H9 (cell line): ENCODE results near the gene AFF2. TPM values are rescaled to one million over a fixed set of nuclear protein-coding genes. Genes with fewer than 3 reads are reported as not detected.
A peak's percentile ranks its signal among the peaks of the same experiment; 100 is the strongest.

Experiments
- DNase-seq: peaks from one replicate; pipeline ENCODE4 v3.0.0-alpha.2; 2017
- H2AFZ ChIP-seq: one replicate; pipeline ENCODE4 v1.6.1; 2013; ENCODE audit warnings: mild to moderate bottlenecking, low read length, control low read depth, moderate library complexity
- H2AK5ac ChIP-seq: 2 replicates; pipeline ENCODE4 v1.6.1; 2013; ENCODE audit warnings: low read length, control low read depth, mixed read lengths; ENCODE audit not compliant: insufficient read length
- H2BK120ac ChIP-seq: one replicate; pipeline ENCODE4 v1.6.1; 2013; ENCODE audit warnings: low read depth, mild to moderate bottlenecking, low read length, control low read depth, inconsistent platforms; ENCODE audit not compliant: poor library complexity, severe bottlenecking
- H2BK12ac ChIP-seq: 2 replicates; pipeline ENCODE4 v1.6.1; 2013; ENCODE audit warnings: low read length, control low read depth, mixed read lengths, low read depth; ENCODE audit not compliant: insufficient read length
- H2BK15ac ChIP-seq: 2 replicates; pipeline ENCODE4 v1.6.1; 2013; ENCODE audit warnings: low read depth, low read length, control low read depth
- H2BK20ac ChIP-seq: one replicate; pipeline ENCODE4 v1.6.1; 2013; ENCODE audit warnings: low read depth, mild to moderate bottlenecking, low read length, control low read depth, inconsistent platforms; ENCODE audit not compliant: poor library complexity, severe bottlenecking
- H2BK5ac ChIP-seq: 2 replicates; pipeline ENCODE4 v1.6.1; 2013; ENCODE audit warnings: low read length, control low read depth, mixed read lengths; ENCODE audit not compliant: insufficient read length
- H3K14ac ChIP-seq: 2 replicates; pipeline ENCODE4 v1.6.1; 2013; ENCODE audit warnings: low read length, control low read depth; ENCODE audit not compliant: insufficient read depth
- H3K18ac ChIP-seq: 2 replicates; pipeline ENCODE4 v1.6.1; 2013; ENCODE audit warnings: low read depth, mild to moderate bottlenecking, mixed read lengths, low read length, control low read depth; ENCODE audit not compliant: insufficient read length
- H3K23ac ChIP-seq: 2 replicates; pipeline ENCODE4 v1.6.1; 2013; ENCODE audit warnings: low read length, control low read depth, mixed read lengths, low read depth; ENCODE audit not compliant: insufficient read length
- H3K23me2 ChIP-seq: 2 replicates; pipeline ENCODE4 v1.6.1; 2013; ENCODE audit warnings: low read depth, mild to moderate bottlenecking, mixed read lengths, low read length, control low read depth; ENCODE audit not compliant: insufficient read length, poor library complexity, severe bottlenecking
- H3K27ac ChIP-seq: 2 replicates; pipeline ENCODE4 v1.5.1; 2013; ENCODE audit warnings: low read length, control low read depth, mixed read lengths, low read depth; ENCODE audit not compliant: insufficient read length
- H3K27me3 ChIP-seq: 2 replicates; pipeline ENCODE4 v1.6.1; 2013; ENCODE audit warnings: low read length, control low read depth, inconsistent platforms; ENCODE audit not compliant: insufficient read depth
- H3K4ac ChIP-seq: 2 replicates; pipeline ENCODE4 v1.6.1; 2013; ENCODE audit warnings: low read depth, mild to moderate bottlenecking, control low read depth, inconsistent platforms, low read length, moderate library complexity
- H3K4me1 ChIP-seq: 2 replicates; pipeline ENCODE4 v1.6.1; 2013; ENCODE audit warnings: low read length, control low read depth, inconsistent platforms; ENCODE audit not compliant: insufficient read depth
- H3K4me2 ChIP-seq: 2 replicates; pipeline ENCODE4 v1.6.1; 2013; ENCODE audit warnings: low read length, control low read depth, mixed read lengths; ENCODE audit not compliant: insufficient read length, insufficient read depth
- H3K56ac ChIP-seq: 2 replicates; pipeline ENCODE4 v1.6.1; 2013; ENCODE audit warnings: low read depth, mild to moderate bottlenecking, mixed read lengths, low read length, control low read depth; ENCODE audit not compliant: insufficient read length
- H3K79me1 ChIP-seq: 2 replicates; pipeline ENCODE4 v1.6.1; 2013; ENCODE audit warnings: low read depth, mild to moderate bottlenecking, moderate library complexity, low read length, control low read depth, inconsistent platforms; ENCODE audit not compliant: insufficient read depth, poor library complexity, severe bottlenecking
- H3K79me2 ChIP-seq: 2 replicates; pipeline ENCODE4 v1.6.1; 2013; ENCODE audit warnings: low read length, control low read depth, inconsistent platforms; ENCODE audit not compliant: insufficient read depth
- H3K9ac ChIP-seq: 2 replicates; pipeline ENCODE4 v1.6.1; 2013; ENCODE audit warnings: low read length, control low read depth, mixed read lengths; ENCODE audit not compliant: insufficient read length; ENCODE audit errors: extremely low read depth
- H3K9me3 ChIP-seq: one replicate; pipeline ENCODE4 v1.6.1; 2013; ENCODE audit warnings: low read depth, low read length, inconsistent platforms; ENCODE audit not compliant: control insufficient read depth
- H3T11ph ChIP-seq: one replicate; pipeline ENCODE4 v1.6.1; 2013; ENCODE audit warnings: mild to moderate bottlenecking, low read length, control low read depth, inconsistent platforms
- H4K20me1 ChIP-seq: one replicate; pipeline ENCODE4 v1.6.1; 2013; ENCODE audit not compliant: control insufficient read depth, insufficient read length, insufficient read depth
- H4K5ac ChIP-seq: 2 replicates; pipeline ENCODE4 v1.6.1; 2013; ENCODE audit warnings: low read depth, mild to moderate bottlenecking, mixed read lengths, low read length, control low read depth; ENCODE audit not compliant: insufficient read length
- H4K8ac ChIP-seq: replicated peaks from 2 replicates; pipeline ENCODE4 v1.6.1; 2013; ENCODE audit warnings: low read length, control low read depth, mixed read lengths, low read depth; ENCODE audit not compliant: insufficient read length
- H4K91ac ChIP-seq: 2 replicates; pipeline ENCODE4 v1.6.1; 2013; ENCODE audit warnings: low read depth, mild to moderate bottlenecking, moderate library complexity, mixed read lengths, low read length, control low read depth; ENCODE audit not compliant: insufficient read length
- H3K27ac Mint-ChIP-seq, 3 experiments: 2 replicates in 2 of 3; 3 replicates in 1 of 3; pipeline ENCODE4 v1.8.0; 2020 to 2021; ENCODE audit warnings: mixed read lengths in 3 of 3, mild to moderate bottlenecking in 1 of 3, moderate library complexity in 1 of 3
- H3K27me3 Mint-ChIP-seq: 2 replicates; pipeline ENCODE4 v1.8.0; 2021; ENCODE audit warnings: low read depth, mild to moderate bottlenecking, moderate library complexity, mixed read lengths
- H3K36me3 Mint-ChIP-seq, 3 experiments: 2 replicates in 2 of 3; 3 replicates in 1 of 3; pipeline ENCODE4 v1.8.0; 2020 to 2021; ENCODE audit warnings: low read depth in 3 of 3, mixed read lengths in 3 of 3; ENCODE audit not compliant: insufficient read depth in 1 of 3
- H3K4me1 Mint-ChIP-seq, 2 experiments: 2 replicates each; pipeline ENCODE4 v1.8.0; 2020; ENCODE audit warnings: mixed read lengths in 2 of 2
- H3K4me3 Mint-ChIP-seq, 2 experiments: 2 replicates in 1 of 2; 3 replicates in 1 of 2; pipeline ENCODE4 v1.8.0; 2020 to 2021; ENCODE audit warnings: mild to moderate bottlenecking in 2 of 2, mixed read lengths in 2 of 2, moderate library complexity in 1 of 2
- H3K9me3 Mint-ChIP-seq, 2 experiments: 2 replicates in 1 of 2; 3 replicates in 1 of 2; pipeline ENCODE4 v1.8.0; 2020; ENCODE audit warnings: mild to moderate bottlenecking in 2 of 2, mixed read lengths in 2 of 2, moderate library complexity in 1 of 2
- WGBS: extraction: QIAGEN DNeasy Blood & Tissue Kit; methylation state at CpG from one replicate; pipeline ENCODE4 v1.1.7; 2013; ENCODE audit warnings: missing lambda C conversion rate, low lambda C conversion rate, mixed read lengths; ENCODE audit not compliant: insufficient read length; ENCODE audit errors: extremely low coverage; 5-methylcytosine and 5-hydroxymethylcytosine counted together
- total RNA-seq: library from RNA; stranded (reverse); gene quantifications from 2 replicates; pipeline ENCODE4 v1.2.1, GENCODE V29; 2021
- TF ChIP-seq, protein P1 (sequence below): fragments of 200-600 bp; sonication (generic); conservative IDR thresholded peaks from 3 replicates; pipeline ENCODE4 v1.8.0; 2021; ENCODE audit warnings: antibody characterized with exemption, mild to moderate bottlenecking

AFF2 gene
- total RNA-seq, 1 experiment from 2014 or later: 14.6 TPM

DNA sequence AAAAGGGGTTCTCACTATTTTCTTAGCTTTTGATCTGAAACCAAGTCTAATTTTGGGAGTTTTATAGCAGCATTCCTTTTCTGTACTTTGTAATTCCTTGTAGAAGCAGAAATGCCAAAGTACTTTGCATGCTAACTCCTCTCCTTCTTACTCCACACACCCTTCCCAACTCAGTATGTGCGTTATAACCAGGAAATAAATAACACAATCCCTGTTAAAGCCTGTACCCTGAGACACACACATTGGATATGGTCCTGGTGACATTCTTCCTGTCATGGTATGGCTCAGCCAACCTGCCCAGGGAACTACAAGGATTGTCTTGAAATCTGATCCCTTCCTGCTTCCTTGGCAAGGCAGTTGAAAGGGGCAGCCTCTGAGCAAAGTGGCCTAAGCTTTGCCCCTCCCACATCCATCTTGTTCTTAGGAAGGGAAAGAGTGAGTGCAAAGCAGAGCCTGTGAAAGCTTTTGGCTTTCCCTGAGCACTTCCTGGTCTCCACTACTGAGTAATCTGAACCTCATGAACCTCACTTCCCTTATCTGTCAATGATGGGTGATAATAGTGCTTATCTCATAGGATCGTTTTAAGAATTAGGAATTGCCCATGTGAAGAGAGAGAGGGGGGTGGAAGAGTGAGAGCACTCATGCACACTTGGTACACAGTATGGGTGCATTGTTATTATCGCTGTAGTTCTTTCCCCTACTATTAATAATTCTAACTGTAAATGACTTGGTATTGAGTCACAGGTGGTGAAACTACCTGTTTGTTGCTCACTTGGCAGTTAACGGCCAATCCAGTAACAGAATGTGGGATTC lies 109.3 kb downstream of the AFF2 start:
- H3K4ac ChIP-seq: no peak overlapping the region
- H3K14ac ChIP-seq: no peak overlapping the region
- WGBS: no CpG with 5 or more reads among the region's 4 CpGs
- H2BK5ac ChIP-seq: no peak overlapping the region
- H3K9me3 ChIP-seq: peaks cover 17% of the 10 kb centered on the region
- H2BK12ac ChIP-seq: no peak overlapping the region
- DNase-seq: peak; percentile 64
- Mint-ChIP-seq H3K9me3 (peaks cover 50 to 62% of the 10 kb centered on the region in 2 experiments), H3K27me3 (no peaks in the 10 kb centered on the region), H3K4me3 (no peak overlapping the region), H3K36me3 (peaks cover 0 to 2% (median 2%) of the 10 kb centered on the region in 3 experiments; a peak in 4 of 7 replicates), H3K27ac (no peak overlapping the region), H3K4me1 (peaks cover 17 to 23% of the 10 kb centered on the region in 2 experiments)
- H3K23me2 ChIP-seq: no peaks in the 10 kb centered on the region
- no peak overlapping the region for H3K56ac ChIP-seq
- no peak overlapping the region for H4K8ac ChIP-seq
- H3K4me1 ChIP-seq: peaks cover 2% of the 10 kb centered on the region; the same call in 1 of the 2 replicates
- H3K9ac ChIP-seq: no peak overlapping the region
- H2BK15ac ChIP-seq: no peak overlapping the region
- H2BK120ac ChIP-seq: no peak overlapping the region
- no peak overlapping the region for H3K27ac ChIP-seq
- H2AK5ac ChIP-seq: no peak overlapping the region
- TF ChIP-seq, protein P1, sequence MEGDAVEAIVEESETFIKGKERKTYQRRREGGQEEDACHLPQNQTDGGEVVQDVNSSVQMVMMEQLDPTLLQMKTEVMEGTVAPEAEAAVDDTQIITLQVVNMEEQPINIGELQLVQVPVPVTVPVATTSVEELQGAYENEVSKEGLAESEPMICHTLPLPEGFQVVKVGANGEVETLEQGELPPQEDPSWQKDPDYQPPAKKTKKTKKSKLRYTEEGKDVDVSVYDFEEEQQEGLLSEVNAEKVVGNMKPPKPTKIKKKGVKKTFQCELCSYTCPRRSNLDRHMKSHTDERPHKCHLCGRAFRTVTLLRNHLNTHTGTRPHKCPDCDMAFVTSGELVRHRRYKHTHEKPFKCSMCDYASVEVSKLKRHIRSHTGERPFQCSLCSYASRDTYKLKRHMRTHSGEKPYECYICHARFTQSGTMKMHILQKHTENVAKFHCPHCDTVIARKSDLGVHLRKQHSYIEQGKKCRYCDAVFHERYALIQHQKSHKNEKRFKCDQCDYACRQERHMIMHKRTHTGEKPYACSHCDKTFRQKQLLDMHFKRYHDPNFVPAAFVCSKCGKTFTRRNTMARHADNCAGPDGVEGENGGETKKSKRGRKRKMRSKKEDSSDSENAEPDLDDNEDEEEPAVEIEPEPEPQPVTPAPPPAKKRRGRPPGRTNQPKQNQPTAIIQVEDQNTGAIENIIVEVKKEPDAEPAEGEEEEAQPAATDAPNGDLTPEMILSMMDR: no peak
- H3K18ac ChIP-seq: no peak overlapping the region
- H4K91ac ChIP-seq: no peak overlapping the region
- no peak overlapping the region for H2BK20ac ChIP-seq
- H3K79me1 ChIP-seq: no peaks in the 10 kb centered on the region
- H3T11ph ChIP-seq: no peak overlapping the region
- no peak overlapping the region for H3K23ac ChIP-seq
- no peak overlapping the region for H3K4me2 ChIP-seq
- H2AFZ ChIP-seq: no peak overlapping the region
- H3K27me3 ChIP-seq: no peaks in the 10 kb centered on the region
- no peaks in the 10 kb centered on the region for H4K20me1 ChIP-seq
- H4K5ac ChIP-seq: no peak overlapping the region
- no peaks in the 10 kb centered on the region for H3K79me2 ChIP-seq
